Caco-2 (cell line): ENCODE measurements around the gene GABRG1. TPM values are rescaled to one million over a fixed set of nuclear protein-coding genes. Genes with fewer than 3 reads are reported as not detected.

Experiments
- Bru-seq: library from RNA; stranded (reverse); fragments of 400-500 nt; gene quantifications from one replicate; lab custom pipeline; 2021; lab: Mats Ljungman, UMichigan
- BruChase-seq, 2 experiments: library from RNA; stranded (reverse); fragments of 400-500 nt; gene quantifications; one replicate each; lab custom pipeline; 2021; lab: Mats Ljungman, UMichigan
- BruUV-seq: library from RNA; stranded (reverse); fragments of 400-500 nt; replicated peaks from 2 replicates; lab custom pipeline; 2021; lab: Mats Ljungman, UMichigan
- CTCF ChIA-PET: fragments of 300-600 bp; sonication (Branson Sonifier 250); formaldehyde crosslinking; loops from one replicate; lab custom pipeline; 2022; ENCODE audit warnings: antibody characterized with exemption; lab: Charles Lee
- POLR2A ChIA-PET: fragments of 300-600 bp; sonication (Branson Sonifier 250); formaldehyde crosslinking; loops from one replicate; lab custom pipeline; 2022; ENCODE audit warnings: antibody characterized with exemption; lab: Charles Lee
- DNase-seq, 2 experiments: peaks; one replicate each; pipeline versions ENCODE4 v3.0.0 to v3.0.0-alpha.2; 2020 to 2022
- H3K27me3 ChIP-seq: replicated peaks from 2 replicates; pipeline ENCODE4 v1.6.0; 2011; ENCODE audit warnings: low read length; ENCODE audit not compliant: control insufficient read depth, insufficient read depth
- H3K36me3 ChIP-seq: 2 replicates; pipeline ENCODE4 v1.5.1; 2011; ENCODE audit warnings: low read length; ENCODE audit not compliant: control insufficient read depth, insufficient read depth
- H3K4me1 ChIP-seq: fragments of 250-450 bp; sonication (Bioruptor Pico); 2 replicates; pipeline ENCODE4 v1.5.1; 2020; ENCODE audit warnings: mild to moderate bottlenecking
- H3K4me3 ChIP-seq: 2 replicates; pipeline ENCODE4 v1.5.1; 2011; ENCODE audit warnings: low read depth, mild to moderate bottlenecking, control low read depth, low read length
- H3K9me3 ChIP-seq: fragments of 250-450 bp; sonication (Bioruptor Pico); 2 replicates; pipeline ENCODE4 v1.5.1; 2020; ENCODE audit warnings: mild to moderate bottlenecking, moderate library complexity
- H3K27ac Mint-ChIP-seq: one replicate; pipeline ENCODE4 v1.8.0; 2022; ENCODE audit warnings: mixed read lengths; ENCODE audit not compliant: unreplicated experiment
- H3K27me3 Mint-ChIP-seq: one replicate; pipeline ENCODE4 v1.8.0; 2022; ENCODE audit warnings: mixed read lengths; ENCODE audit not compliant: insufficient read depth, unreplicated experiment
- H3K36me3 Mint-ChIP-seq: one replicate; pipeline ENCODE4 v1.8.0; 2022; ENCODE audit warnings: mild to moderate bottlenecking, mixed read lengths; ENCODE audit not compliant: insufficient read depth, unreplicated experiment
- H3K4me1 Mint-ChIP-seq: one replicate; pipeline ENCODE4 v1.8.0; 2022; ENCODE audit warnings: low read depth, mixed read lengths; ENCODE audit not compliant: unreplicated experiment
- H3K4me3 Mint-ChIP-seq: one replicate; pipeline ENCODE4 v1.8.0; 2022; ENCODE audit warnings: mild to moderate bottlenecking, moderate library complexity, mixed read lengths; ENCODE audit not compliant: unreplicated experiment
- H3K9me3 Mint-ChIP-seq: one replicate; pipeline ENCODE4 v1.8.0; 2022; ENCODE audit warnings: mixed read lengths; ENCODE audit not compliant: unreplicated experiment
- intact Hi-C: fragments of 100-400 bp; cut with micrococcal nuclease; formaldehyde crosslinking; loops from one replicate; pipeline ENCODE4 v1.10.0; 2022; ENCODE audit not compliant: unreplicated experiment
- long read RNA-seq: library from polyadenylated mRNA; stranded (forward); transcript quantifications from one replicate; pipeline ENCODE4 v2.0.0, GENCODE V29; 2022
- total RNA-seq: library from RNA; stranded (reverse); gene quantifications from 2 replicates; pipeline ENCODE4 v1.2.3, GENCODE V29; 2022
- TF ChIP-seq, protein P1 (sequence below), 2 experiments: fragments of 200-600 bp in 1 of 2; IDR thresholded peaks; 1 replicate in 1 of 2; 2 replicates in 1 of 2; pipeline versions ENCODE4 v1.5.1 to v1.8.0; 2011 to 2022; ENCODE audit warnings: antibody characterized with exemption in 1 of 2, control low read depth in 1 of 2, inconsistent platforms in 1 of 2, low read depth in 1 of 2, low read length in 1 of 2, mild to moderate bottlenecking in 1 of 2, moderate library complexity in 1 of 2; ENCODE audit not compliant: insufficient read depth in 1 of 2, severe bottlenecking in 1 of 2, unreplicated experiment in 1 of 2

Gene GABRG1
- total RNA-seq (not detected in 2 replicates), Bru-seq, nascent RNA (percentile 6 among the genes with signal in this experiment), BruChase-seq, experiment 1, labeled RNA remaining after a 2-hour chase (percentile 0 among the genes with signal in this experiment), BruChase-seq, experiment 2, labeled RNA remaining after a 6-hour chase (percentile 3 among the genes with signal in this experiment)
- long read RNA-seq, partial matches to known transcripts = 0 of 1 reads
- long read RNA-seq, other reads (novel, unspliced or antisense) = 1 of 1 reads

DNA sequence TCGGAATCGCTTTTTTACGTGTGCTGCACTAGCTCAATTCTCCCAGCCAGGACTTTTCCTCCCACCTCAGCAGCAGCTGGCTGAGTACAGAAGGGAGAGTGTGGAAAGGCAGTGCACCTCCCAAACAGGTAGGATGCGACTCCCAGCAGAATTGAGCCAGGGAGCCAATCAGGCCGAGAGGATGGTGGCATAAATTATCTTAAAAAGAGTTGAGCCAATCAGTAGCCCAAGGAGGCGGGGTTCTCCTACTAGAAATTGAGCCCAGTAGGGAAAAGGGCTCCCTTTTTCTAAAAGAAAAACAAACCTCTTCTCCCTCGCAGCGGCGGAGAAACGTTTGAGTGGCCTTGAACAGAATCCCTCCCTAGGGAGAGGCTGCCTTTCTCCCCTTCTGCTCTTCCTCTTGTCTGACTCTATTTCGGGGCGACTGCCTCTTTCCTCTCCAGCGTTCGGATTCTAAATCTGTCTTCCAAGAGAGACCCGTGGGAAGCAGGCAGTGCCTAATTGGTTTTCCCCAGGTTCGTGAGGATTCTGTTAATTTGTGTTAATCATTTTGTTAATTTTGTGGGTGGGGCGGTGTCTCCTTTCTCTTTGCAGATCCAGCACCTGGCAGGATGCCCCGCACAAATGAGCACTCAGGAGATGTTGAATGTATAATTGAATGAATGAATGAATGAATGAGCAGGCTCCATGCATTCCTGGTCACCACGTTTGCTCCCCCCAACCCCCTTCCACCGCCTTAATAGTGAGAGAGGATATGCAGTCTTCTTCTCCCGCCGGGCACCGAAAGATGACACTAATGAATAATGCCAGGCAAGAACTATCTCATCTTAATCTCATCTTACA, at the start of gene GABRG1:
Gene GABRG1 (minus strand): TSS at position 142 of the 843 bp plus-strand sequence. CDS start 141 bp downstream, at position 1.
- POLR2A ChIA-PET = no interaction called here
- no peak within 1 kb of the TSS for H3K4me3 Mint-ChIP-seq
- no peaks in the 10 kb centered on the region for H3K36me3 Mint-ChIP-seq
- H3K27me3 Mint-ChIP-seq = peaks cover 5% of the 10 kb centered on the region
- no peaks in the 10 kb centered on the region for H3K27me3 ChIP-seq
- DNase-seq = no peak
- no peaks in the 10 kb centered on the region for H3K9me3 ChIP-seq
- TF ChIP-seq, protein P1, sequence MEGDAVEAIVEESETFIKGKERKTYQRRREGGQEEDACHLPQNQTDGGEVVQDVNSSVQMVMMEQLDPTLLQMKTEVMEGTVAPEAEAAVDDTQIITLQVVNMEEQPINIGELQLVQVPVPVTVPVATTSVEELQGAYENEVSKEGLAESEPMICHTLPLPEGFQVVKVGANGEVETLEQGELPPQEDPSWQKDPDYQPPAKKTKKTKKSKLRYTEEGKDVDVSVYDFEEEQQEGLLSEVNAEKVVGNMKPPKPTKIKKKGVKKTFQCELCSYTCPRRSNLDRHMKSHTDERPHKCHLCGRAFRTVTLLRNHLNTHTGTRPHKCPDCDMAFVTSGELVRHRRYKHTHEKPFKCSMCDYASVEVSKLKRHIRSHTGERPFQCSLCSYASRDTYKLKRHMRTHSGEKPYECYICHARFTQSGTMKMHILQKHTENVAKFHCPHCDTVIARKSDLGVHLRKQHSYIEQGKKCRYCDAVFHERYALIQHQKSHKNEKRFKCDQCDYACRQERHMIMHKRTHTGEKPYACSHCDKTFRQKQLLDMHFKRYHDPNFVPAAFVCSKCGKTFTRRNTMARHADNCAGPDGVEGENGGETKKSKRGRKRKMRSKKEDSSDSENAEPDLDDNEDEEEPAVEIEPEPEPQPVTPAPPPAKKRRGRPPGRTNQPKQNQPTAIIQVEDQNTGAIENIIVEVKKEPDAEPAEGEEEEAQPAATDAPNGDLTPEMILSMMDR (IDR thresholded peaks at IDR 0.05; ENCODE audit: insufficient read depth in 1 of 2, low read depth in 1 of 2, low read length in 1 of 2, severe bottlenecking in 1 of 2, unreplicated experiment in 1 of 2) = no peak
- no peaks in the 10 kb centered on the region for H3K4me1 Mint-ChIP-seq
- CTCF ChIA-PET = no interaction called here
- no peak within 1 kb of the TSS for H3K4me3 ChIP-seq
- H3K36me3 ChIP-seq = no peaks in the 10 kb centered on the region
- intact Hi-C loops = no loop called here
- H3K27ac Mint-ChIP-seq = no peak within 1 kb of the TSS
- no peaks in the 10 kb centered on the region for H3K9me3 Mint-ChIP-seq
- no TSS peak for BruUV-seq
- H3K4me1 ChIP-seq = no peaks in the 10 kb centered on the region

DNA sequence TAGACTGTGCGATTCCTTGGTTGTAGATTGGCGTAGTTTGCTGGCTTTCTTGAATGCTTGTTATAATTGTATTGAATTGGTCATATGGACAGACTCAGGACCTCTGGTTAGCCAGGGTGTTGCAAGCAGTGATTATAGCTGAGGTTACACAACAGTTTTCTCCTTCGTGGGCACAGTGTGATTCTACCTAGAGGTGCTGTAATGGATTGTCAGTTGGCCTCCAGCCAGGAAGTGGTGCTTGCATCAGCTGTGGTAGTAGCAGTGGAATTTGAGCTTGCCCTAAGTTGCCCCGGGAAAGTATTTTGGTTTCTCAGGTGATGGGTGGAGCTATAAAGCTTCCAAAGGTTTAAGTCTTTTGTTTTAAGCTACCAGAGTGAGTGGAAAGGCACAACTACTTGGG, 23.1 kb upstream of the GABRG1 start:
- H3K36me3 Mint-ChIP-seq = no peaks in the 10 kb centered on the region
- TF ChIP-seq, protein P1 (IDR thresholded peaks at IDR 0.05; ENCODE audit: insufficient read depth in 1 of 2, low read depth in 1 of 2, low read length in 1 of 2, severe bottlenecking in 1 of 2, unreplicated experiment in 1 of 2) = no peak
- H3K4me3 Mint-ChIP-seq = no peak overlapping the region
- Histone ChIP-seq H3K4me1 (no peaks in the 10 kb centered on the region), H3K4me3 (no peak overlapping the region), H3K9me3 (no peaks in the 10 kb centered on the region; the same call in 1 of the 2 replicates), H3K27me3 (no peaks in the 10 kb centered on the region), H3K36me3 (no peaks in the 10 kb centered on the region)
- no peaks in the 10 kb centered on the region for H3K4me1 Mint-ChIP-seq
- ChIA-PET POLR2A (no interaction called here), CTCF (no interaction called here)
- no peak for DNase-seq
- no peaks in the 10 kb centered on the region for H3K9me3 Mint-ChIP-seq
- no TSS peak for BruUV-seq
- intact Hi-C loops = no loop called here
- no peak overlapping the region for H3K27ac Mint-ChIP-seq
- H3K27me3 Mint-ChIP-seq = no peaks in the 10 kb centered on the region

DNA sequence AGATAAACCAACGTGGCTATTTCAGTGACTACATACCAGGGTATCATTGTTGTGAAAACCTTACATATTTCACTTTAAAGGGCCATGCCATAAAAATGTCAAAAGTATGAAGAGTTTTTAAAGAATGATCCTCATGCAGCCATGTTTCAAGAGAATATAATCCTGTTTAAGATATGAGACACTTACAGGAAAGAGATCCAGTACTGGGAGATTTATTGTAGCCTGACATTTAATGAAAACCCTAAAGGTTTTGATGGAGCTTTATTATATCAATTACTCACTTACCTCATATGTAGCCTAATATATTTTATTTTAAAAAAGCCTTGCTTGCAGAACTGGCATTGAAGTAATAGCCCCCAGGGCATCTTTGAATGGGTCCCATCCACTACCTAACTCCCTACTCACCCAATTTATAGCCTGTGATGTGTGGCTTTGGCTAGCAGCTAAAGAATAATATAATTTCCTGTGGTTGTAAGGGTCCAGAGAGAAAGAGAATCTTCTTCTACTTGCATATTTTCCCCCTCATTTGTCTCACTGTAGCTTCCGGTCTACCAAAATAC, 7.7 kb upstream of the GABRG1 start:
- Mint-ChIP-seq H3K4me1 (peaks cover 4% of the 10 kb centered on the region), H3K36me3 (no peaks in the 10 kb centered on the region), H3K27me3 (peaks cover 5% of the 10 kb centered on the region), H3K4me3 (no peak overlapping the region), H3K27ac (no peak overlapping the region), H3K9me3 (no peaks in the 10 kb centered on the region)
- Histone ChIP-seq H3K27me3 (no peaks in the 10 kb centered on the region), H3K4me3 (no peak overlapping the region), H3K9me3 (no peaks in the 10 kb centered on the region), H3K4me1 (no peaks in the 10 kb centered on the region; the same call in 1 of the 2 replicates), H3K36me3 (no peaks in the 10 kb centered on the region)
- no TSS peak for BruUV-seq
- TF ChIP-seq, protein P1 (IDR thresholded peaks at IDR 0.05; ENCODE audit: insufficient read depth in 1 of 2, low read depth in 1 of 2, low read length in 1 of 2, severe bottlenecking in 1 of 2, unreplicated experiment in 1 of 2) = no peak
- DNase-seq = no peak
- ChIA-PET POLR2A (no interaction called here), CTCF (no interaction called here)
- intact Hi-C loops = no loop called here
